HCT116 (cell line): ENCODE measurements around the gene PI16. TPM values are rescaled to one million over a fixed set of nuclear protein-coding genes. Genes with fewer than 3 reads are reported as not detected.

Experiments
- ATAC-seq: fragments of 200-7000 bp; cut with Tn5 transposase; 2 replicates; pipeline ENCODE4 v1.9.1; 2020; ENCODE audit warnings: mild to moderate bottlenecking, moderate library complexity
- BruUV-seq: library from RNA; stranded (reverse); fragments of 400-500 nt; replicated peaks from 2 replicates; lab custom pipeline; 2021; lab: Mats Ljungman, UMichigan
- CTCF ChIA-PET: fragments of 300-600 bp; sonication (Branson Sonifier 250); formaldehyde crosslinking; loops from one replicate; lab custom pipeline; 2021; ENCODE audit warnings: antibody characterized with exemption; lab: Charles Lee
- POLR2A ChIA-PET: fragments of 300-600, 350-600 bp; sonication (Branson Sonifier 250); formaldehyde crosslinking; loops from one replicate; lab custom pipeline; 2021; ENCODE audit warnings: antibody characterized with exemption; lab: Charles Lee
- RAD21 ChIA-PET, 2 experiments: fragments of 300-600 bp; sonication (Branson Sonifier 250); formaldehyde crosslinking; loops; one replicate each; lab custom pipeline; 2023; ENCODE audit warnings: low total read pairs in 2 of 2; ENCODE audit not compliant: uncharacterized antibody in 2 of 2, unreplicated experiment in 2 of 2, low non-redundant PET in 1 of 2; lab: Charles Lee
- DNase-seq: peaks from one replicate; pipeline ENCODE4 v3.0.0-alpha.2; 2010; ENCODE audit warnings: low read depth, low spot score
- H2AFZ ChIP-seq: fragments of 200-600 bp; shearing (Covaris generic), sonication (generic); 2 replicates; pipeline ENCODE4 v1.6.1; 2017; ENCODE audit warnings: low read depth, mixed run types, mixed read lengths, antibody characterized with exemption, low read length; ENCODE audit not compliant: poor library complexity, severe bottlenecking
- H3K27ac ChIP-seq: 2 replicates; pipeline ENCODE4 v1.5.1; 2012; ENCODE audit warnings: low read depth, low read length
- H3K27me3 ChIP-seq: fragments of 200-600 bp; sonication (generic); 2 replicates; pipeline ENCODE4 v1.6.1; 2016; ENCODE audit warnings: mixed run types, low read length, mixed read lengths; ENCODE audit not compliant: insufficient read depth
- H3K36me3 ChIP-seq, 2 experiments: fragments of 200-500 bp in 1 of 2; fragments of 200-600 bp in 1 of 2; sonication (Bioruptor generic) in 1 of 2; sonication (generic) in 1 of 2; 2 replicates each; pipeline versions ENCODE4 v1.5.1 to v1.6.1; 2014 to 2016; ENCODE audit warnings: low read length in 2 of 2, inconsistent platforms in 1 of 2, mixed read lengths in 1 of 2, mixed run types in 1 of 2; ENCODE audit not compliant: insufficient read depth in 2 of 2, control insufficient read depth in 1 of 2
- H3K4me1 ChIP-seq, 2 experiments: fragments of 200-600 bp in 1 of 2; sonication (generic) in 1 of 2; 2 replicates each; pipeline versions ENCODE4 v1.5.1 to v1.6.1; 2012 to 2017; ENCODE audit warnings: low read length in 2 of 2, inconsistent platforms in 1 of 2, mild to moderate bottlenecking in 1 of 2, mixed read lengths in 1 of 2, mixed run types in 1 of 2, moderate library complexity in 1 of 2; ENCODE audit not compliant: insufficient read depth in 2 of 2, control insufficient read depth in 1 of 2
- H3K4me2 ChIP-seq: fragments of 200-600 bp; sonication (generic); 2 replicates; pipeline ENCODE4 v1.6.1; 2017; ENCODE audit warnings: mixed run types, low read length, mixed read lengths
- H3K4me3 ChIP-seq, 2 experiments: fragments of 200-600 bp in 1 of 2; sonication (generic) in 1 of 2; replicated peaks in 1 of 2; 2 replicates each; pipeline ENCODE4 v1.5.1; 2011 to 2016; ENCODE audit warnings: low read length in 2 of 2, control low read depth in 1 of 2, low read depth in 1 of 2, mild to moderate bottlenecking in 1 of 2, mixed read lengths in 1 of 2, mixed run types in 1 of 2
- H3K79me2 ChIP-seq: fragments of 200-600 bp; sonication (generic); 2 replicates; pipeline ENCODE4 v1.6.1; 2017; ENCODE audit warnings: mild to moderate bottlenecking, mixed run types, low read length, moderate library complexity, mixed read lengths; ENCODE audit not compliant: insufficient read depth
- H3K9ac ChIP-seq: fragments of 200-600 bp; sonication (generic); 2 replicates; pipeline ENCODE4 v1.6.1; 2016; ENCODE audit warnings: low read length, mixed read lengths
- H3K9me2 ChIP-seq: fragments of 200-600 bp; sonication (generic), shearing (Covaris generic); 2 replicates; pipeline ENCODE4 v1.6.1; 2017; ENCODE audit warnings: mixed run types, mild to moderate bottlenecking, moderate library complexity; ENCODE audit not compliant: insufficient read depth
- H3K9me3 ChIP-seq, 2 experiments: fragments of 200-500 bp in 1 of 2; fragments of 200-600 bp in 1 of 2; sonication (Bioruptor generic) in 1 of 2; sonication (generic) in 1 of 2; 2 replicates each; pipeline ENCODE4 v1.6.1; 2014 to 2017; ENCODE audit warnings: low read length in 2 of 2, mixed read lengths in 2 of 2, inconsistent platforms in 1 of 2, low read depth in 1 of 2, mild to moderate bottlenecking in 1 of 2, mixed run types in 1 of 2, moderate library complexity in 1 of 2; ENCODE audit not compliant: control insufficient read depth in 1 of 2, insufficient read depth in 1 of 2
- H4K20me1 ChIP-seq: fragments of 200-600 bp; sonication (generic), shearing (Covaris generic); 2 replicates; pipeline ENCODE4 v1.6.1; 2017; ENCODE audit warnings: mixed run types, mild to moderate bottlenecking, moderate library complexity; ENCODE audit not compliant: insufficient read depth
- CBX3 ChIP-seq: IDR thresholded peaks from 2 replicates; pipeline ENCODE4 v1.6.1; 2012; ENCODE audit warnings: low read depth
- EGR1 ChIP-seq: IDR thresholded peaks from 2 replicates; pipeline ENCODE4 v1.6.1; 2012; ENCODE audit warnings: low read depth
- EZH2 ChIP-seq: fragments of 200-600 bp; sonication (generic); IDR thresholded peaks from 2 replicates; pipeline ENCODE4 v1.6.1; 2017; ENCODE audit warnings: antibody characterized with exemption, mixed run types
- FOSL1 ChIP-seq: IDR thresholded peaks from 2 replicates; pipeline ENCODE4 v1.6.1; 2012; ENCODE audit warnings: low read depth
- JUND ChIP-seq: IDR thresholded peaks from 2 replicates; pipeline ENCODE4 v1.6.1; 2012
- REST ChIP-seq: IDR thresholded peaks from 2 replicates; pipeline ENCODE4 v1.6.1; 2012; ENCODE audit warnings: low read depth
- SP1 ChIP-seq: IDR thresholded peaks from 2 replicates; pipeline ENCODE4 v1.6.1; 2012; ENCODE audit warnings: low read depth
- TCF7L2 ChIP-seq: IDR thresholded peaks from 2 replicates; pipeline ENCODE4 v1.7.0; 2011; ENCODE audit warnings: borderline replicate concordance, inconsistent platforms; ENCODE audit not compliant: insufficient read depth, insufficient read length; ENCODE audit errors: extremely low read depth
- YY1 ChIP-seq: IDR thresholded peaks from 2 replicates; pipeline ENCODE4 v1.6.1; 2011; ENCODE audit warnings: low read length, low read depth, moderate library complexity, mild to moderate bottlenecking; ENCODE audit not compliant: insufficient replicate concordance; ENCODE audit errors: extremely low read depth
- ZBTB33 ChIP-seq: IDR thresholded peaks from 2 replicates; pipeline ENCODE4 v1.6.1; 2011; ENCODE audit warnings: mild to moderate bottlenecking, low read length, moderate library complexity; ENCODE audit not compliant: insufficient replicate concordance; ENCODE audit errors: extremely low read depth
- ZNF274 ChIP-seq: fragments of 200-500 bp; sonication (Bioruptor generic); IDR thresholded peaks from 2 replicates; pipeline ENCODE4 v1.6.1; 2014; ENCODE audit warnings: mild to moderate bottlenecking, low read depth, low read length, inconsistent platforms
- intact Hi-C: fragments of 100-400 bp; cut with micrococcal nuclease; formaldehyde crosslinking; loops from 2 replicates; pipeline ENCODE4 v1.10.0; 2022
- total RNA-seq: library from RNA; stranded (reverse); gene quantifications from one replicate; pipeline ENCODE4 v1.2.1, GENCODE V29; 2021; ENCODE audit not compliant: unreplicated experiment

The PI16 gene
- total RNA-seq, 1 experiment from 2014 or later = 0.59 TPM

- intact Hi-C loops = no loop called here
- no peak overlapping the region for H3K9ac ChIP-seq
- no peak overlapping the region for H3K4me2 ChIP-seq
- H2AFZ ChIP-seq = no peak overlapping the region
- no peaks in the 10 kb centered on the region for H3K27me3 ChIP-seq
- DNase-seq (no peak), ATAC-seq (no peak)
- H3K4me3 ChIP-seq = no peak overlapping the region
- ChIA-PET RAD21 (no interaction called here), POLR2A (no interaction called here), CTCF (no interaction called here)
- H3K9me3 ChIP-seq = no peaks in the 10 kb centered on the region
- no peak overlapping the region for H3K27ac ChIP-seq
- H3K9me2 ChIP-seq = no peaks in the 10 kb centered on the region
- H4K20me1 ChIP-seq = no peaks in the 10 kb centered on the region
- no TSS peak for BruUV-seq
- H3K4me1 ChIP-seq = no peaks in the 10 kb centered on the region
- peaks cover 63 to 90% of the 10 kb centered on the region in 2 experiments for H3K36me3 ChIP-seq
- TF ChIP-seq EGR1 (no peak), ZBTB33 (no peak), TCF7L2 (no peak), EZH2 (no peak), FOSL1 (no peak)
- H3K79me2 ChIP-seq = no peaks in the 10 kb centered on the region; the same call in 1 of the 2 replicates
These were observed 17.6 kb downstream of the PI16 start for GRCh38 chr6:36971921-36972673.

GRCh38 chr6:36973190-36973589, 18.7 kb downstream of the PI16 start:
- Histone ChIP-seq H3K27me3 (no peaks in the 10 kb centered on the region), H3K9me3 (no peaks in the 10 kb centered on the region), H4K20me1 (no peaks in the 10 kb centered on the region), H3K4me1 (no peaks in the 10 kb centered on the region), H3K9ac (no peak overlapping the region), H3K4me2 (no peak overlapping the region), H3K36me3 (peaks cover 70 to 93% of the 10 kb centered on the region in 2 experiments), H3K79me2 (peaks cover 6% of the 10 kb centered on the region), H2AFZ (no peak overlapping the region), H3K4me3 (no peak overlapping the region), H3K27ac (no peak overlapping the region), H3K9me2 (no peaks in the 10 kb centered on the region)
- intact Hi-C loops = no loop called here
- ATAC-seq = no peak
- ChIA-PET POLR2A (no interaction called here), RAD21 (no interaction called here), CTCF (no interaction called here)
- no TSS peak for BruUV-seq
- no peak for DNase-seq
- TF ChIP-seq CBX3 (no peak), ZBTB33 (no peak), JUND (no peak), SP1 (no peak), REST (no peak), YY1 (no peak), EZH2 (no peak), ZNF274 (no peak)
